Hematopoietic multipotent progenitor cell (in vitro differentiated cells): Measurements from ENCODE around the gene C2orf68. TPM values are rescaled to one million over a fixed set of nuclear protein-coding genes. Genes with fewer than 3 reads are reported as not detected.
"Not testable (repeated sequence)": the region's sequence is repeated elsewhere in the genome, so short reads cannot be mapped to it uniquely, and the experiment has no call there.

ENCODE experiments used
- DNase-seq, 3 donors: peaks; one replicate each; pipeline ENCODE4 v3.0.0-alpha.2; 2011 to 2015; ENCODE audit warnings: low read depth in 2 of 3, low spot score in 2 of 3
- total RNA-seq: library from RNA; depleted of rRNA; stranded (reverse); fragments of >200 nt; gene quantifications from one replicate; pipeline ENCODE4 v1.2.3, GENCODE V29; 2012

Gene C2orf68, protein sequence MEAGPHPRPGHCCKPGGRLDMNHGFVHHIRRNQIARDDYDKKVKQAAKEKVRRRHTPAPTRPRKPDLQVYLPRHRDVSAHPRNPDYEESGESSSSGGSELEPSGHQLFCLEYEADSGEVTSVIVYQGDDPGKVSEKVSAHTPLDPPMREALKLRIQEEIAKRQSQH
- total RNA-seq: 34.2 TPM

DNA sequence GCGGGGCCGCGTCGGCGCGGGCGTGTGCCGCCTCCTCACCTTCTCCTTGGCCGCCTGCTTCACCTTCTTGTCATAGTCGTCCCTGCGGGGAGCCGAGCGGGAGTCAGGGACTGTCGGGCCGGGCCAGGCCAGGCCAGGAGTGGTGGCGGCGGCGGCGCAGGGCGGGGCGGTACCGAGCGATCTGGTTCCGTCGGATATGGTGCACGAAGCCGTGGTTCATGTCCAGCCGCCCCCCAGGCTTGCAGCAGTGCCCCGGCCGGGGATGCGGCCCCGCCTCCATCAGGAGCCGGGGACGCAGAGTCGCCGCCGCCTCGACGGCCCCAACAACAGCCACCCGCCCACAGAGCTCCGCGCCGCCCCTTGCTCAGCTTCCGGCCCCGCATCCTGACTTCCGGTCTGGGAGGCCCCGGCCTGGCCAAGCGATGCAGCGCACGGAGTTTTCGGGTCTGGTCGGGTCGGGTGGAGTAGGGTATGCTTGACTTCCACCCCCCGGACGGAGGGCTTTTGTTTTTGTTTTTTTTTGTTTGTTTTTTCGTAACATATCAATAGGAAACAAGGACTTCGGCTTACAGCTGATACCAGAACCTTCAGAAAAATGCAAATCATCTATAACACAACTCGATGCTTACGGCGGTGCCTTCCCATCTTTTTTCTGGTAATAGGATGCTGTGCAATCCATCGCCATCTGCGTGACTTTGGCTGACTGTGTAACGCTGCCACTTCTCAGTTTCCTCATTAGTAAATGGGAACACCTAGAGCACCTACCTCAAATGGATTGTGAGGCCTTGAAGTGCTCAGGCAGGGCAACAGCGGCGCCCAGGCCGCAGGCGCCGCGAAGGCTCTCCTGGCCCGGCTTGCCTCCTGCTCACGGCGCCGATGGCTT is at the start of gene C2orf68:
Gene C2orf68 (minus strand): TSS at position 362 of the 883 bp plus-strand sequence. CDS start 82 bp downstream, at position 280.
- peak in 2 of 3 donors; percentile 91 to 94 for DNase-seq

DNA sequence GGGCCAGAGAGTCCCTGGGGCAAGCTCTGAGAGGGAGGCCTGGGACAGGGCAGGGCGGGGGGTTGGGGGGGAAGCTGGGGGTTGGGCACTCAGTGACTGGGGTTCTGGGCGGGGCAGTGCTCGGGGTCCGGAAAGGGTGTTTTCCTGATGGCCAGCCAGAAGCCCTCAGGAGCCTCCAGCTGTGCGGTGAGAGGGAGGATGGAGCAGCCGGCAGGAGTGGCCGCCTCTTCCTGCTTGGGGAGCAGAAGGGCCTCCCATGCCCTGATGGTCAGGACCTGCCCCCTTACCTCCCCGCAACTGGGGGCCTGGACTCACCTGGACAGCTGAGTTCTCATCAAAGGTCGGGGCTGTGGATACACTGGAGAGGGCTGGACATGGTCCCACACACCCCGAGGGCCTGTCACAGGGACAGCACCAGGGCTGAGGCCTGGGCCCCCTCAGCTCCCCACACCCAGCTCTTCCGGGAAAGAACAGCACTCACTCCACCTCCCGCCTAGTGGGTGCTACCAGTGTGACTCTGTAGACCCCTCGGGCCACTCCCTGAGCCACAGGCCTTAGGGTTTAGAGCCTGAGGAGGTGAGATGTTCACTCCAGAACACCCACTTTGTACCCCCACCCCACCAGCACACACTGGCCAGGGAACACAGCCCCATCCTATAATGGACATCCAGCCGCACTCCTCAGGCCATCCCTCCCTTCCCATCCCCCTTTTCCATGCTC is 49.4 kb upstream of the C2orf68 start:
- no peak for DNase-seq

DNA sequence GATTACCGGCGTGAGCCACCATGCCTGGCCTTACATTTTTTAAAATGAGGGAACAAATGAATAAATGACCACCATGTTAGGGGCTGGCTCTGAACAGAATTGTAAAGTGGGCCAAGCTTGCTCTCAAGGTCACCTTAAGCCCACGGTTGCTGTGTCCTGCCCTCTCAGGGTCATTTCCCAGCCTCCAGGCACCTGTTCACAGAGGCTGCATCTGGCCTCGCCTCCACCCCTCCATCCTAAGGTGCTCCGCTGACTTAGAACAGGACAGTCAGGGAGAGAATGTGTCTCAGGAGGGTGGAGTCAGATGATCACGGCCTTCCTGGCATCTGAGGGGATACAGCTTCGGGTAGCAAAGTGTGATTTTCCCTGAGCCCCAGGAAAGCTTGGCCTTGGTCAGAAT is 48.9 kb upstream of the C2orf68 start:
- no peak for DNase-seq

DNA sequence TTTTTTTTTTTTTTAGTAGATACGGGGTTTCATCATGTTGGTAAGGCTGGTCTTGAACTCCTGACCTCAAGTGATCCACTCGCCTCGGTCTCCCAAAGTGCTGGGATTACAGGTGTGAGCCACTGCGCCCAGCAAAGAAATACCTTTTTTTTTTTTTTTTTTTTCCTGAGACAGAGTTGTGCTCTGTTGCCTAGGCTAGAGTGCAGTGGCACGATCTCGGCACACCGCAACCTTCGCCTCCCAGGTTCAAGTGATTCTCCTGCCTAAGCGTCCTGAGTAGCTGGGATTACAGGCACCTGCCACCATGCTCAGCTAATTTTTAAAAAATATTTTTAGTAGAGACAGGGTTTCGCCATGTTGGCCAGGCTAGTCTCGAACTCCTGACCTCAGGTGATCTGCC is 48.4 kb upstream of the C2orf68 start:
- not testable (repeated sequence) for DNase-seq

DNA sequence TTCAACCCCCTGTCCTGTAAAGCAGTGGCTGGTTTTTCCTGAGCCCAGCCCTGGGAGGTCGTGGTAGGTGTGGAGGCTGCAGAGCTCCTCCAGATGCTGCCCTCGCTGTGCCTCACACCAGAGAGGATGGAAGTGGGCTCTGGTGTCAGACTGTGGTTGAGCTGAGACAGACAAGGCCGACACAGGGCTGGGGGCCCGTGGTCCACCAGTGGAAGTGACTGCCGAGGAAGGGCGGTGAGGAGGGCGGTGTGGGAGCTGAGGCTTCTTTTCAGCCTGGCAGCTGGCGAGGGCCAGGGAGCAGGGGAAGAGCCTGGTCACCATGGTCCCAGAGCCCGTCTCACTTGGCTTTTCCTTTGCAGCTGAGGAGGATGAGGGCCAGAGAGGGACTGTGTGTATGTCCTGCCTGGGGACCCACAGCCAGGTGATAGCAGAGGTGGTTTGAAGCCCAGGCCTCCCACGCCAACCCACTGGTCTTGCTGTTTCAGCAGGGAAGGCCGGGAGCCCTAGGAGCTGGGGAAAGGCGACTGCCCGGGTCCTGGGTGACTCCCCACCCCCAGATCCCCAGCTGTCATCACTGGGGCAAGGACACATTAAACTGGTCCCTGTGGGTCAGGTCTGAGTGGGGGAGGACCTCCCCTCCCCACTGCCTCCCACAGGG is 47.6 kb upstream of the C2orf68 start:
- no peak for DNase-seq

DNA sequence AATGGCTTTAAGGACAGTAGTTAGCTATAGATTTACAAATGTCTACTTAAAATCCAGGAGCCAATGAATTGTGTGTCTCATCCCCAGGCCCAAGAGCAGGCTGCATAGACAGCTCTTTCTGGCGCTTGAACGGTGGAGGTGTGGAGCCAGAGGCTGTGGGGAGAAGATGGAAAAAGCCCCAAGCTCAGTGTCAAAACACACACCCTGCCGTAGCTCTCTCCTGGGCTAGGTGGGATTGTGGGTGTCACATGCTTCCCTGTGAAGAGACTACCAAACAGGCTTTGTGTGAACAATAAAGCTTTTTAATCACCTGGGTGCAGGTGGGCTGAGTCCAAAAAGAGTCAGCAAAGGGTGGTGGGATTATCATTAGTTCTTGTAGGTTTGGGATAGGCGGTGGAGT is 45.5 kb upstream of the C2orf68 start:
- DNase-seq: not testable (repeated sequence)

DNA sequence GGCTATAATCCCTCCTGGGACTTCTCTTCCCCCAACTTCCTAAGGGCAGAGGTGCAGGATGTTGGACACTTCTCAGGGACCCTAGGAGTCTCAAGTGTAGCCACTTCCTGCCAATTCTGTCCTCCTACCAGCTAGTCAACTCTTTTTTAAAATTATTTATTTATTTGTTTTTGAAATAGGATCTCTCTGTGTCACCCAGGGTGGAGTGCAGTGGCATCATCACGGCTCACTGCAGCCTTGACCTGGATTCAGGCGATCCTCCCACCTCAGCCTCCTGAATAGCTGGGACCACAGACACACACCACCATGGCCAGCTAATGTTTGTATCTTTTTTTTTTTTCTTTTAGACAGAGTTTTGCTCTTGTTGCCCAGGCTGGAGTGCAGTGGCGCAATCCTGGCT is 44.6 kb upstream of the C2orf68 start:
- no peak for DNase-seq

DNA sequence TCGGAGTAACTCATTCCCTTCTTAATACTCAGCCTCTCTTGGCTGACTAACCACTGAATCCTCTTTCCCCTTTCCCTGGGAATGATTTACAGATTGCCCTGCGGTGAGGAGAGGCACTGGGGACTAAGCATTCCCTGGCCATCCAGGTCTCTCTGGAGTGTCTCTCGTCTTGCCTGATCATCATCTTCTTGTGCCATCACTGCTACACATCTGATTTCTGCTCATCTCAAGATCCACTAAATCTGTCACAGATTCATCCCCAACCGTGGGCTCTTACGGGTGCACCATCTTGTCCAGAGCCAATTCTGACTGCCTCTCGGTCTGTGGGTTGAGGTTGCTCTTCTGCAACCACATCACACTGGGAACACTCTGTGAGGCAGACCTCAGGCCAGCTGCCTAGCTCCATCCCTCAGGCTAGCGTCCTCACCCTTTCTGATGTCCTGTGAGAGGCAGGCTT is 44.1 kb upstream of the C2orf68 start:
- no peak for DNase-seq

DNA sequence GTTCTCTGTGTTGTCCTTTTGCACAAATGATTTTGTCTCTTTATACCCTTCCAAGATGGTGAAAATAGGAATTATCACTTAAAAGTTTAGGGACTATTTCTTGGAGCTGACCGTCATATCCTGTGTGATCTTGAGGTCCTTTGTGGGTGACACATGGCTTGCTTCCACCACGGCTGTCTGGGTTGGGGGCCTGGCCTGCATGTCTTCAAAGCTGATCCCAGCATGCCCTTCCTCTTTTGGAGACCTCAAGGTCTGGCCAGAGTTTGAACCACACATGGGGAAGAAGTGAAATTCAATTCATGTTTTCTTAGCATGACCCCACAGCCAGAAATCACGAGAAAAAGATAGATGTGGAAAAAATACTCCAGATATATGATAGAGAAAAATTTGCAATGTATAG is 42.1 kb upstream of the C2orf68 start:
- no peak for DNase-seq

DNA sequence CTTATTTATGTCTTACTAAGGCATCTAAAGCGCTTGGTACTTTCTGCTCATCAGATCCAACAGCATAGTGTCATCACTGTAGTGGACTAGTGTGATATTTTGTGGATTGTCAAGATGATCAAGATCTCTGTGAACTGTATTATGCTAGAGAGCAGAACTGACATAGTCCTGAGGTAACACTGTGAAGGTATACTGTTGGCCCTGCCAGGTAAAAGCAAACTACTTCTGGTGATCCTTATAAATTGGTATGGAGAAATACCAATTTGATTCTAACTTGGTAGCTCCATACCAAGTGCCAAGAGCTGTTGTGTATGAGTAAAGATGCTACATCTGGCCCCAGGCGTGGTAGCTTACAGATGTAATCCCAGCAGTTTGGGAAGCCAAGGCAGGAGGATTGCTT is 40.2 kb upstream of the C2orf68 start:
- DNase-seq: no peak

DNA sequence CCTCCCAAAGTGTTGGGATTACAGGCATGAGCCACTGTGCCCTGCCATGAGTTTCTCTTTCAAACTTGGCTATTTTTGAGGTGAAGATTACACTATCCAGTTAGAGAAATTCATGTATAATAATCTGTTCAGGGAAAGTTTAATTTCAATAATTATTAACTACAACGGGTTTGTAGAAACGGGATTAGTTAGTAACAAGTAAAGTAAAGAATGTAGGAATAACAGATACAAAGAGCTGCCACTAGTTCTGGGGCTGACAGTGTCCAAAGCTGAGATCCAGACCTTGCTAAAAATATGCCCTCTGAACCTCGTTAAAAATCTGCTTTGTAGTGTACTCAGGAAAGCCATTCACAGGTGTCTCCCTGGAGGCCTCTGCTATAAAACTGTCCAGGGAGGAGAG is 39.2 kb upstream of the C2orf68 start:
- DNase-seq: no peak

DNA sequence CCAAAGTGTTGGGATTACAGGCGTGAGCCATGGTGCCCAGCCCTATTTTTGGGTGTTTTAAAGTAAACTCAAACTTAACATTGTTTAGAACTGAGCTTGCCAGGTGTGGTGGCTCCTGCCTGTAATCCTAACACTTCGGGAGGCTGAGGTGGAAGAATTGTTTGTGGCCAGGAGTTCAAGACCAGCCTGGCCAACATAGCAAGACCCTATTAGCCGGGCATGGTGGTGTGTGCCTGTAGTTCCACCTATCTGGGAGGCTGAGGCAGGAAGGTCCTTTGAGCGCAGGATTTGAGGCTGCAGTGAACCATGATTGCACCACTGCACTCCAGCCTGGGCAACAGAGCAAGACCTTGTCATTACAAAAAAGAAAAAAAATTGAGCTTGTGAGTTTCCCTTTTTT is 38.6 kb upstream of the C2orf68 start:
- no peak for DNase-seq

DNA sequence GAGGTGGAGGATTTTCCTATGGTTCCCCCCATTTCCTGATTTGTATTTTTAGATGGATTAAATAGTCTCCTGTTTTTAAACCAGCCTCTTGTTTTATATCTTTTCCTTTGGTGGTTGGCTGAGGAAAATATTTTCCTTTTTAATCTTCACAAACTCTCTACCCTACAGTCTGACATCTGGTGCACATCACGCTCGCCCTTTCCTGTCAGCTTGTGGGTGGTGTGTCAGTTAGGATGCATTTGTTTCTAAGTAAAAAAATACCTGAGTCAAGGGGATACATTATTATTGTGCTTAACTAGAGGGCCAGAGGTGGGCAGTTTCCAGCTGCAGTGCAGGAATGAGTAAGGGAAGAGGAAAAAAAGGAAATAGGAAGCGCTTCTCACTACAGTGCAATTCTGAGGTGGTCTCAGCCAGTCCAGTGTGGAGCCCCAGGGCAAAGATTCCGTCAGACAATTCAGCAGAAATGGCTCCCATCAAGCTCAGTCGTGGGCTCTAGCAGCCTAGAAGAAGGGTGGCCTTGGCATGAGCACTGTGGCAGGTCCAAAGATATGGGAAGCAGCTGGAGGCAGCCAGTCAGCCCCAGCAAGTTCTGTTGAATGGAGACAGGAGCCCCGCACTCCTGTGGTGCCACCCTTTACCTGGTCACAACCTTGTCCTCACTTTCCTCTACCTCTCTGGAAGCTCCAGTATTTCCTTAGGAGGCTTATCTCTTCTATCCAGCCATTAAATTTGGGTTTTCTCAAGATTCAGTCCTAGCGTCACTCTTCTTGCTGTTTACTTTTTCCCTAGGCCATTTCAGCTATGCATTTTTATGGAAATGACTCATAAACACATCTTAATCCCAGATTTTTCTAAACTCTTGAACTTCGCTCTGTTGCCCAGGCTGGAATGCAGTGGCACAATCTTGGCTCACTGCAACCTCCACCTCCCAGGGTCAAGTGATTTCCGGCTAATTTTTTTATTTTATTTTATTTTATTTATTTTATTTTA is 37.6 kb upstream of the C2orf68 start:
- no peak for DNase-seq

DNA sequence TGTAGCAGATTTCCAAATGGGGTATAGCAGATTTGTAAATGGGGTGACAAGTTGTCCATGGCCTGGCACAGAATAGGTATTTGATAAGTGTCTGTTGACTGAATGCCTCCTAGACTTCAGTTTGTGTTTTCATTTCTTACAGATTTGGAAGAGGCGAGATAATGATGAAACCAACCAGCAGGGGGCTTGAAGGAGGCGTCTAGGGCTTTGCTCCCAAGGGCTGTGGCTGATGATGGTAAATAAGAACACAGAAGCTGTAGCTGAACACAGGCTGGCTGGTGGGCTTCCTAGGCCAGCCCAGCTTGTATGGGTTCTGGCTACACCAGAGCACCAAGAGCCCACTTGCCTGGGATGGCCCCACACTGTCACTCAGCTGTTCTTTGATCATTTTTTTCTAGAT is 36.8 kb upstream of the C2orf68 start:
- DNase-seq: peak in 2 of 3 donors; percentile 24 to 54

DNA sequence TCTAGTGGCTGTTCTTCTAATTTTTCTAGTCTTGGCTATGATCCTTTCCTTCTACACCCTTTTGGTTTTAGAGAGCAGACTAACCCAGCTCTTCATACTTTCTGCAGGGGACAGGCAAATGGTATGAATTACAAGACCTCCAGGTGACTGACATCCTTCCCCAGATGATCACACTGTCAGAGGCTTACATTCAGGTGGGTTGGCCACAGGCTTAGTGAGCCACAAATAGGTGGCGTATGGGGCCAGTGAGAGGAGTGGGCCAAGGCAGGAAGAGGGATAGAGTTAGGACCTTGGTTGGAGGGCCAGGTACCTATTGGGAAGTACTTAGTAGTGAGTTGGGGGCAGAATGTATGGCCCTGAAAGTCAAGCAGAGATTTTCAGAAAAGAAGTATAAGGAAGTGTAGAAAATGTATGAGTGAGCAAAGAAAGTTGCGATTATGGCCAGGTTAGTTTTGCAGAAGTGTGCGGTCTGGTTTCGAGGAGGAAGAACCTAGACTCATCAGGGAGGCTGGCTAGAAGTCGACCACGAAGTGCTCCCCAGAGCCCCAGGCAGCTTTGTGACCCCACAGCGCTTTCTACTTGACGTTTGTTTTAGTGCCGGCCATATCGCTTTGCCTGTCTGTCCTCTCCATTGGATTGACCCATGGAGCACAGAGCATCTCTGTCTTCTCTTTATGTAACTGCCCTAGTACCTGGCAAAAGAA is 36.1 kb upstream of the C2orf68 start:
- DNase-seq: no peak

DNA sequence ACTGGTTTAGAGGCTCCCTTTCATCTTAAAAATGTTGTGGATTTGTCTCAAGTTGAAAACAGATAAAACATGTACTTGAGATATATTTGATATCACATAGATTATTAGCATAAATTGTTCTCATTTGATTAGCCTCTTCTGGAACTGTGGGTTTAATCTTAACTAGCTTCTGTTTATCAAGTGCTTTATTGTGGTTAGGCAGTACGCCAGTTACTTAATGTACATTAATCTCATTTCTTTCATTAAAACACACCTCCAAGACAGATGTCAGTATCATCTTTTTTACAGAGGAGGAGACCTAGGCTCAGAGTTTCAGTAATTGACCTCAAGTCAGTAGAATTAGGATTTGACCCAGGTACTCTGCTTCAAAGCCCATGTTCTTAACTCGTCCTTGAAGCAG is 34.3 kb upstream of the C2orf68 start:
- no peak for DNase-seq

DNA sequence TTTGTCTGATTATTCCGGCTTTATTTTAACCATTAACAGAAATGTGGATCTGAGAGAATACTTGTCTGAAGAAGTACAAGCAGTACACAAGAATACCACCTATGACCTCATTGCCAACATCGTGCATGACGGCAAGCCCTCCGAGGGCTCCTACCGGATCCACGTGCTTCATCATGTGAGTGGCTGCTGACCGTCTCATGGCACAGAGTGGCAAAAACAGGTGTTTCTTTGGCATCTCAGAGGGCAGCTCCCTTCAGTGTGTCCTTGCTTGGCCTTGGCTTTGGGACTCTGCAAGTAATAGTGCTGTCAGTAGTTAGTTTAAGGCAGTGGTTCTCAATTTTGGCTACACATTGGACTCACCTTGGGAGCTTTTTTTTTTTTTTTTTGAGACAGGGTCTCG is 33.0 kb upstream of the C2orf68 start:
- DNase-seq: no peak

DNA sequence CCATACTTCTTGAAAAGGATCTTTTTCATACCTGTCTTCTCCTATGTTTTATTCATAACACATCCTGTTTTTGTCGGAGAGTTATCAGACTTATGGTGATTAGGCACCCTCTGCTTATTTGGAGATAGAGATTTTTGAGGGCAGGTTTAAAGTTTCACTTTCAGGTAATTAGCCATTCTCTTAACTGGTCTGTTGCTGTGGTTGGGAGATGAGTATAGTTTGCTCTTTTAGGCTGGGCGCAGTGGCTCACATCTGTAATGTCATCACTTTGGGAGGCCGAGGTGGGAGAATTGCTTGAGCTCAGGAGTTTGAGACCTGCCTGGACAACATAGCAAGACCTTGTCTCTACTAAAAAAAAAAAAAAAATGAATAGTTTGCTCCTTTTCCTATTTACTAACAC is 30.9 kb upstream of the C2orf68 start:
- no peak for DNase-seq

DNA sequence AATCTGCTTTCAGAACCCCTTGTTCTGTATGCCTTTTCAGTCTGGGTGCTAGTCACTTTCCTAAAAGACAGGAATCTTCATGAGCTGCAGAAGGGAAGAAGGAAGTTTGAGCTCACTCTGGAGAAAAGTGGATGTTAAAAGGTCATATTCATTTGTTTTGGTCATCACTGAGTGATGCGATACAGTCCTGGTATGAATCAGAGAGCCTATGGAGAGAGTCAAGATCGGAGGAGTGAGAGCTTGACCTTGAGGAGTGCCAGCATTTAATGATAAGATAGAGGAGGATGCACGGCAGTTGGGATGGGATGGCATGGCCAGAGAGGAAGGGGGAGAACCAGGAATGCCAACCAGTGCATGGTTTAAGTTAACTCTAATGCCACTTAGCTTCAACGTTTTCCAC is 23.8 kb upstream of the C2orf68 start:
- no peak for DNase-seq
